Measurements from ENCODE around the gene TENM4.

DNA sequence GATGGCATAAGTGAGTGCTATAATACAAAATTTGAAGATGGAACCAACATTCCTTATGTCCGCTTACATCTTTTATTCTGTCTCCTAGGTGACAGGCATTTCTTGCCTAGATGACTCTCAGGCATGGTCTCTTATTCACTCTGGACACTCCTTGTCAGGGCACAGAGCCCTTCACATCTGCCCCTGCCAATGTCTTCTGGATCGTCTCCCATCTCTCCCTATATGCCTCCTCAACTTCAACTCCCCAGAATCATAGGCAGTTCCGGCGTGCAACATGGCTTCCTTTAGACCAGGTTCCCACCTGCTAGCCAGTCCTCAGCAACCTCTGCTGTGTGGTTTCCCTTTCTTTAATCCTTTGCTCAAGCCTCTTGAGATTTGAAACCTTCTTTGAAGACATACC, 300.9 kb downstream of the TENM4 start:
- TF ChIP-seq CTCF (IDR thresholded peaks at IDR 0.05): no peak
- TF ChIP-seq POLR2A (IDR thresholded peaks at IDR 0.05): no peak

All from heart left ventricle (tissue), 13 donors.